Measurements from ENCODE around the gene GKAP1. TPM values are rescaled to one million over a fixed set of nuclear protein-coding genes. Genes with fewer than 3 reads are reported as not detected.

GKAP1 gene
- total and polyA plus RNA-seq, 2 experiments from 2014 or later, result 4.0 to 16.7 TPM

- TF ChIP-seq ETS1 (IDR thresholded peaks at IDR 0.05) (no peak), STAT1 (IDR thresholded peaks at IDR 0.05; ENCODE audit: unreplicated experiment) (no peak), EZH2phosphoT487 (IDR thresholded peaks at IDR 0.05; ENCODE audit: unreplicated experiment) (no peak), CTCF (conservative IDR thresholded peaks at IDR 0.05; ENCODE audit: low read depth in 2 of 2) (peak in 1 of 2 experiments; percentile 19; a peak in 1 of 4 replicates)
Observed at GRCh38 chr9:83714329-83714728, 103.2 kb downstream of the GKAP1 start (continued).

GRCh38 chr9:83708515-83709158 lies 108.9 kb downstream of the GKAP1 start:
- Histone ChIP-seq H3K79me2 (replicated peaks; ENCODE audit: insufficient read depth) (peaks cover 37% of the 10 kb centered on the region), H3K9me2 (ENCODE audit: insufficient read depth) (no peaks in the 10 kb centered on the region), H2AFZ (peak overlapping the region; percentile 90), H4K20me1 (replicated peaks; ENCODE audit: insufficient read depth) (peaks cover 18% of the 10 kb centered on the region), H3K4me2 (peak overlapping the region; percentile 75), H3K4me3 (peak overlapping the region; percentile 65), H3K36me3 (ENCODE audit: insufficient read depth) (no peaks in the 10 kb centered on the region), H3K27me3 (ENCODE audit: insufficient read depth) (no peaks in the 10 kb centered on the region), H3K4me1 (ENCODE audit: insufficient read depth) (no peaks in the 10 kb centered on the region), H3K27ac (ENCODE audit: low read depth) (no peak overlapping the region), H3F3A (replicated peaks; ENCODE audit: low read depth) (no peaks in the 10 kb centered on the region)
- peak; percentile 56 for ATAC-seq
- peak; percentile 62 for DNase-seq (ENCODE audit: low spot score)
- Mint-ChIP-seq H3K9me3 (peaks cover 2% of the 10 kb centered on the region; the same call in 2 of the 3 replicates), H3K36me3 (ENCODE audit: low read depth) (peaks cover 26% of the 10 kb centered on the region; the same call in 2 of the 3 replicates), H3K4me1 (peaks cover 11% of the 10 kb centered on the region), H3K27ac (peak overlapping the region; percentile 100), H3K27me3 (ENCODE audit: insufficient read depth, low read depth, poor library complexity) (no peaks in the 10 kb centered on the region), H3K4me3 (peak overlapping the region; percentile 87)
- TF ChIP-seq CREB1 (CRISPR knock-in tag; IDR thresholded peaks at IDR 0.05; ENCODE audit: low read depth), result peak; percentile 57; the same call in 1 of the 2 replicates
- TF ChIP-seq REST (IDR thresholded peaks at IDR 0.05; ENCODE audit: unreplicated experiment), result no peak
- TF ChIP-seq ZNF462 (CRISPR knock-in tag; IDR thresholded peaks at IDR 0.05), result no peak
- peak; percentile 38 to 58 for TF ChIP-seq CTCF (conservative IDR thresholded peaks at IDR 0.05; ENCODE audit: low read depth in 2 of 2)
